IPS-NIHi7 (cell line): ENCODE results near the gene AMHR2.

Experiments used
- DNase-seq: peaks from one replicate; pipeline ENCODE4 v3.0.0; 2012; ENCODE audit warnings: mixed read lengths; ENCODE audit errors: extremely low spot score

Gene AMHR2

GRCh38 chr12:53480491-53481442 is 57.1 kb downstream of the AMHR2 start:
- DNase-seq = no peak
